Upper lobe of right lung (tissue), 1 donor: Measurements from ENCODE around the gene KCNK15. TPM values are rescaled to one million over a fixed set of nuclear protein-coding genes. Genes with fewer than 3 reads are reported as not detected.

ENCODE experiments used
- ATAC-seq: fragments of 200-7000 bp; cut with Tn5 transposase; one replicate; pipeline ENCODE4 v1.9.1; 2020; ENCODE audit warnings: mild to moderate bottlenecking, moderate library complexity
- DNase-seq: peaks from one replicate; pipeline ENCODE4 v3.0.0-alpha.2; 2020
- H3K27ac ChIP-seq: fragments of 200-600 bp; one replicate; pipeline ENCODE4 v1.8.0; 2022
- H3K27me3 ChIP-seq: fragments of 200-600 bp; one replicate; pipeline ENCODE4 v1.8.0; 2022; ENCODE audit warnings: mild to moderate bottlenecking
- H3K36me3 ChIP-seq: fragments of 200-600 bp; one replicate; pipeline ENCODE4 v1.8.0; 2022
- H3K4me1 ChIP-seq: fragments of 200-600 bp; one replicate; pipeline ENCODE4 v1.8.0; 2022
- H3K4me3 ChIP-seq: fragments of 200-600 bp; one replicate; pipeline ENCODE4 v1.8.0; 2022; ENCODE audit warnings: mild to moderate bottlenecking
- H3K9me3 ChIP-seq: fragments of 200-600 bp; one replicate; pipeline ENCODE4 v1.8.0; 2022
- intact Hi-C: fragments of 100-400 bp; cut with DNase I; formaldehyde crosslinking; loops from one replicate; pipeline ENCODE4 v1.11.0; 2022
- total RNA-seq: library from RNA; stranded (reverse); fragmentation: NEBNext Ultra II Directional; extraction: Animal tissue kit (Norgen Biotek cat#: 25700); gene quantifications from one replicate; pipeline ENCODE4 v1.2.1, GENCODE V29; 2021
- TF ChIP-seq, protein P1 (sequence below): fragments of 200-600 bp; IDR thresholded peaks from one replicate; pipeline ENCODE4 v1.8.0; 2022; ENCODE audit warnings: antibody characterized with exemption
- donor health status: DM: no; HTN: yes; CAD: no; lungs with severe emphysema.

The KCNK15 gene
- total RNA-seq, 1 donor from 2014 or later: 1.1 TPM

DNA sequence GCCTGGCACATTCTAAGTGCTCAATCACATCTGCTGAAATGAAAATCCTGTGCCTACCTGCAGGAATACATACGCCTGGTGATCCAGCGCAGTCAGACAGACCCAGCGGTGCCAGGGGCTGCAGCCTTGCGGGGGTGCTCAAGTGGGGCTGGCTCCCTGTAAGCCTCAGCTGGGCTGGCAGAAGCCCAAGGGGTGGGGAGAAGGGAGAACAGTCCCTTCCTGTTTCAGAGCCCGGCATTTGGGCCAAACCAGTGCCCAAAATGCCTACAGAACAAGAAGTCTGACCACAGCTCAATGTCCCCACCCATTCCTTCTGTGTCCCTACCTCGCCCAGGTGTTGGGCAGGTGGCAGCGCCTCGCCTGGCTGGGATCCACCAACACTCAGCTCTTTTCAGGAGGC lies 22.6 kb downstream of the KCNK15 start:
- Histone ChIP-seq H3K9me3 (no peaks in the 10 kb centered on the region), H3K4me3 (no peak overlapping the region), H3K27me3 (peaks cover 5% of the 10 kb centered on the region), H3K27ac (no peak overlapping the region), H3K36me3 (no peaks in the 10 kb centered on the region), H3K4me1 (no peaks in the 10 kb centered on the region)
- DNase-seq: no peak
- TF ChIP-seq, protein P1, sequence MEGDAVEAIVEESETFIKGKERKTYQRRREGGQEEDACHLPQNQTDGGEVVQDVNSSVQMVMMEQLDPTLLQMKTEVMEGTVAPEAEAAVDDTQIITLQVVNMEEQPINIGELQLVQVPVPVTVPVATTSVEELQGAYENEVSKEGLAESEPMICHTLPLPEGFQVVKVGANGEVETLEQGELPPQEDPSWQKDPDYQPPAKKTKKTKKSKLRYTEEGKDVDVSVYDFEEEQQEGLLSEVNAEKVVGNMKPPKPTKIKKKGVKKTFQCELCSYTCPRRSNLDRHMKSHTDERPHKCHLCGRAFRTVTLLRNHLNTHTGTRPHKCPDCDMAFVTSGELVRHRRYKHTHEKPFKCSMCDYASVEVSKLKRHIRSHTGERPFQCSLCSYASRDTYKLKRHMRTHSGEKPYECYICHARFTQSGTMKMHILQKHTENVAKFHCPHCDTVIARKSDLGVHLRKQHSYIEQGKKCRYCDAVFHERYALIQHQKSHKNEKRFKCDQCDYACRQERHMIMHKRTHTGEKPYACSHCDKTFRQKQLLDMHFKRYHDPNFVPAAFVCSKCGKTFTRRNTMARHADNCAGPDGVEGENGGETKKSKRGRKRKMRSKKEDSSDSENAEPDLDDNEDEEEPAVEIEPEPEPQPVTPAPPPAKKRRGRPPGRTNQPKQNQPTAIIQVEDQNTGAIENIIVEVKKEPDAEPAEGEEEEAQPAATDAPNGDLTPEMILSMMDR: no peak
- no peak for ATAC-seq
- intact Hi-C loops: no loop called here

DNA sequence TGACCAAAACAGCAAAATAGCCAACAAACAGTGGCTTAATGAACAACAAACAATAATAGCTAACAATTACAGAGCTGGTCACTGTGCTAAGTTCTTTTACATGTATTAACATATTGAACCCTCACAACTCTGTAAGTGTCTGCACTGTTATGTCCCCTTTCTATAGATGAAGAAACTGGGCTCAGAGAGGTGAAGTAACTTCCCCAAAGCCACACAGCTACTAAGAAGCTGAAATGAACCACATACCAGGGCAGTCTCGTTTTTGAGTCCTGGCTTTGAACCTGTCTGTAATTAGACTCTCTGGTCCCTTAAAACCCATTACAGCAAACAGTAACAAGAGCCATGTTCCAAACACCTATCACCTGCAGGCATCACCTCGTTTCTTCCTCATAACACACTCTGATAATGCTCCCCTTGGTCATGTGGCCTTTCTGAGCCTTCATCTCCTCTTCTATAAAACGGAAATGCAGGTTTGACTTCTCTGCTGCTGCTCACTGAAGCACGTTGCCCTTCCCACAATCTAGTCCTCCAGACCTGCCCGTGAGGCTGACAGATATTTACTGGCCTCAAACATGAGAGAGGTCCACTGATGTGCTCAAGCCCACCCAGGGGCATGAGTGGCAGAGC lies 23.3 kb downstream of the KCNK15 start:
- H3K27me3 ChIP-seq: peaks cover 5% of the 10 kb centered on the region
- TF ChIP-seq, protein P1: no peak

DNA sequence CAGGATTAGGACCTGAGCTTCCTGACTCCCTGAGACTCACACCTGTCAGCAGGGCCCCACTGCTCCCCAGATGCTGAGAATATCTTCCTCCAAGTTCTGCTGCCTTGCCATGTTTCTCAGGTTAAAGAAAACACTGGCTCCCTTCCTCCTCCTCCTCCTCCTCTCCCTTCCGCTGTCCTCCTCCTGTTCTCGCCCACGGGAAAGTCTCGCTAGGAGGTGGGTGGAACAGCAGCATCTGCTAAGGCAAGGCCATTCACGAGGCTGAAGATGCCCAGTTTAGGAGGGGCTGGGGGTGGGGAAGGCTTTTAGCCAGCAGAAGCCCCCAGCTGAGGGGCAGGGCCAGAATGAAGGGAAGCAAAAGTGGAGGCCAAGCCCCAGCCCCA lies 23.8 kb downstream of the KCNK15 start:
- H3K27me3 ChIP-seq: peaks cover 5% of the 10 kb centered on the region
- no peaks in the 10 kb centered on the region for H3K36me3 ChIP-seq
- no peak overlapping the region for H3K27ac ChIP-seq
- ATAC-seq (no peak), DNase-seq (no peak)
- intact Hi-C loops: no loop called here
- no peak overlapping the region for H3K4me3 ChIP-seq
- H3K4me1 ChIP-seq: no peaks in the 10 kb centered on the region
- TF ChIP-seq, protein P1: no peak
- H3K9me3 ChIP-seq: no peaks in the 10 kb centered on the region

More for the DNA sequence above, 23.3 kb downstream of the KCNK15 start:
- intact Hi-C loops: no loop called here
- Histone ChIP-seq H3K27ac (no peak overlapping the region), H3K9me3 (no peaks in the 10 kb centered on the region), H3K4me3 (no peak overlapping the region), H3K36me3 (no peaks in the 10 kb centered on the region), H3K4me1 (no peaks in the 10 kb centered on the region)
- DNase-seq: no peak
- ATAC-seq: no peak

DNA sequence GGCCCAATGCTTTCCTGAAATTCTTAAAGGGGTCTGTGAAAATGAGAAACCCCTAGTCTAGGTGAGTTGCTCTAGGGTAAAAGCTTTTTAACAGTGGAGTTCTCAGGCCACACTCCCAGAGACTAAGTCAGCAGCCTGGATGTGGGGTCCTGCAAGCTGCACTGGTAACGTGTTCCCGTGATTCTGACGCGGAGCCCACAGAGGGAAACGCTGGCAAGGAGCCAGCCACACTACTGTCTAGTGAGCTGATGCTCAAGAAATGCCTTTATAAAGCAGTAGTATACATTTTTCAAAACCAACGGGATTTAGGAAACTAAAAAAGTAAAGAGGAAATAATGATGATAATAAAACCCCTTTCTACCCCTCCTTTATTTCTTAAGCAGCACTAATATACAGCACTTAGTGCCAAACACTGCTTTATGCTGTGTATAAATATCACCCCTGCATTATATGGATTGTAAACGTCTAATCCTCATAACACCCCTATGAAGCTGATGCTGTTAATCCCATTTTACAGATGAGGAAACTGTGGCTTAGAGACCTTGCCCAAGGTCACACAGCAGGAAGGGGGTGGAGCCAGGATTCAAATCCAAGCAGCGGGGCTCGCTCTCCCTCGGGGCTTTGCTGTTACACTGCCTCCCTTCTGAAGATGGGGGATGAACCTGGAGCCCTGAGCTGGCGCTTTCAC lies 25.0 kb downstream of the KCNK15 start:
- no peak overlapping the region for H3K4me3 ChIP-seq
- DNase-seq: no peak
- H3K27me3 ChIP-seq: no peaks in the 10 kb centered on the region
- ATAC-seq: no peak
- no peak overlapping the region for H3K27ac ChIP-seq
- intact Hi-C loops: no loop called here
- no peaks in the 10 kb centered on the region for H3K4me1 ChIP-seq
- TF ChIP-seq, protein P1: no peak
- H3K36me3 ChIP-seq: no peaks in the 10 kb centered on the region
- no peaks in the 10 kb centered on the region for H3K9me3 ChIP-seq

DNA sequence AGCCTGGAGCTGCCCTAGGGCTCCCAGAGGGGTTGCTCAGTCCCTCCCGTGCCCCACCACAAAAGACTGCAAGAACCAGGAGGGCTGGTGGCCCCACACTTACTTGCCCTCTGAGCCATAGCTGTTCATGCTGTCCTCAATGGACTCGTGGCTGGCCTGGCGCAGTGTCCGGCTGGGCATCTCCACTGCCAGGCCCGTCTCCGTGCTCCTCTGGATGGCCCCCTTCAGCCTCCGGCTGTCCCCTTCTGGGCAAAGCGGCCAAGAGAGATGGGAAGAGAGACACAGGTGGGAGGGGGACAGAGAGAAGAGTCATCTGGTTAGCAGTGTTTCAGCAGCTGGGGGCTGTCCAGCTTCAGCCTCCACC lies 25.5 kb downstream of the KCNK15 start:
- Histone ChIP-seq H3K27me3 (no peaks in the 10 kb centered on the region), H3K27ac (no peak overlapping the region), H3K4me3 (no peak overlapping the region), H3K36me3 (no peaks in the 10 kb centered on the region), H3K4me1 (no peaks in the 10 kb centered on the region), H3K9me3 (no peaks in the 10 kb centered on the region)
- TF ChIP-seq, protein P1: no peak
- DNase-seq (no peak), ATAC-seq (no peak)
- intact Hi-C loops: no loop called here
